SK-N-SH (cell line): Measurements from ENCODE around the gene DENND6B.
"Not testable (repeated sequence)": the region's sequence is repeated elsewhere in the genome, so short reads cannot be mapped to it uniquely, and the experiment has no call there.

Experiments used
- CTCF ChIP-seq: fragments of 200-600 bp; sonication (generic); IDR thresholded peaks from 2 replicates; pipeline ENCODE4 v1.6.1; 2017; ENCODE audit warnings: antibody characterized with exemption, mild to moderate bottlenecking, moderate library complexity
- EP300 ChIP-seq, 2 experiments: IDR thresholded peaks; 2 replicates each; pipeline versions ENCODE4 v1.4.0 to v1.6.1; 2012; ENCODE audit warnings: borderline replicate concordance in 1 of 2, low read depth in 1 of 2, low read length in 1 of 2
- FOXM1 ChIP-seq: IDR thresholded peaks from 2 replicates; pipeline ENCODE4 v1.4.0; 2012; ENCODE audit warnings: low read depth, mild to moderate bottlenecking
- JUND ChIP-seq: IDR thresholded peaks from 2 replicates; pipeline ENCODE4 v1.4.0; 2012
- MXI1 ChIP-seq: IDR thresholded peaks from 2 replicates; pipeline ENCODE4 v1.6.1; 2012; ENCODE audit warnings: mild to moderate bottlenecking, low read depth, low read length, improper control_type of control experiment
- RAD21 ChIP-seq: IDR thresholded peaks from 2 replicates; pipeline ENCODE4 v1.6.1; 2012; ENCODE audit warnings: mild to moderate bottlenecking, low read length
- USF1 ChIP-seq: IDR thresholded peaks from 2 replicates; pipeline ENCODE4 v1.4.0; 2012; ENCODE audit warnings: low read depth, borderline replicate concordance

DNA sequence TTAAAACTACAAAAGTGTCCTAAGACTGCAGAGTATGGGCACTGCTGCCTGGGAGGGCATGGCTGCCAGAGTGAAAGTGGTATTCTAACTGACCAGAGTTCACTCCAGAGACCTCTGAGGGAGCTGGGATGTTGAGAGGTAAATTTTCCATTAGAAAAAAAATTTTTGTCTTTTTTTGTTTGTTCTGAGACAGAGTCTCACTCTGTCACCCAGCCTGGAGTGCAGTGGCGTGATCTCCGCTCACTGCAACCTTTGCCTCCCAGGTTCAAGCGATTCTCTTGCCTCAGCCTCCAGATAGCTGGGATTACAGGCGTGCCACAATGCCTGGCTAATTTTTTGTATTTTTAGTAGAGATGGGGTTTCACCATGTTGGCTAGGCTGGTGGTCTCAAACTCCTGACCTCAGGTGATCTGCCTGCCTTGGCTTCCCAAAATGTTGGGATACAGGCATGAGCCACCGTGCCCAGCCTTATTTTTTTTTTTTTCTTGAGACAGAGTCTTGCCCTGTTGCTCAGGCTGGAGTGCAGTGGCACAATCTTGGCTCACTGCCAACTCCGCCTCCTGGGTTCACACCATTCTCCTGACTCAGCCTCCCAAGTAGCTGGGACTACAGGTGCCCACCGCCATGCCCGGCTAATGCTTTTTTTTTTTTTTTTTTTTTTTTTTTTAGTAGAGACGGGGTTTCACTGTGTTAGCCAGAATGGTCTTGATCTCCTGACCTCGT lies 4.3 kb downstream of the DENND6B start:
- TF ChIP-seq CTCF; MXI1; RAD21; EP300 (IDR thresholded peaks at IDR 0.05; ENCODE audit: borderline replicate concordance in 1 of 2, low read depth in 1 of 2, low read length in 1 of 2); JUND; USF1; FOXM1: not testable (repeated sequence)
